GM18520 (cell line): ENCODE data around the gene TRPM2.

Experiments
- ATAC-seq: cut with Tn5 transposase; IDR thresholded peaks from one replicate; pipeline ENCODE4 v1.9.1; 2021; ENCODE audit not compliant: unreplicated experiment

The TRPM2 gene

DNA sequence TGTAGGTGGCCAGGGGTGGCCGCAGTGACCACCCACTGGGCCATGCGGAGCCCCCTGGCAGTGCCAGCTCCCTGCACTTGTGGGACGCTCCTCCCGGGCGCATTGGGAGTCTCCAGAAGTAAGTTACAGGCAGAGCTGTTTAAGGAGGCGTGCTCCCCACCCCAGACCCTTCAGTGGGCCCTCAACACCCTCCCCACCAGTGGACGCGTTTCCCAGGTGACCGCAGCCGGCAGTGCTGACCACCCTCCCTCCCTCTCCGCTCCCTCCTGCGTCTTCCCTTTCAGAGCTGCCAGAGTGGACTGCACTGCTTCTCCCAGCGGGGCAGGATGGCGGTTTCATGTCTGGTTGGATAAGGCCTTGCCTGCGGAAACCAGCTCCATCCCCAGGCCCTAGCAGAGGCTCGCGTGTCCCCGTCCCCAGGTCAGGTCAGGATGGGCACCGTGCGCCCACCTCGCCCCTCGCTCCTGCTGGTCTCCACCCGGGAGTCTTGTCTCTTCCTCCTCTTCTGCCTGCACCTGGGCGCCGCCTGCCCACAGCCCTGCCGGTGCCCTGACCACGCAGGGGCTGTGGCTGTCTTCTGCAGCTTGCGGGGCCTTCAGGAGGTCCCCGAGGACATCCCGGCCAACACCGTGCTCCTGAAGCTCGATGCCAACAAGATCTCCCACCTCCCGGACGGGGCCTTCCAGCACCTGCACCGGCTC, 102.9 kb downstream of the TRPM2 start:
- no peak for ATAC-seq

DNA sequence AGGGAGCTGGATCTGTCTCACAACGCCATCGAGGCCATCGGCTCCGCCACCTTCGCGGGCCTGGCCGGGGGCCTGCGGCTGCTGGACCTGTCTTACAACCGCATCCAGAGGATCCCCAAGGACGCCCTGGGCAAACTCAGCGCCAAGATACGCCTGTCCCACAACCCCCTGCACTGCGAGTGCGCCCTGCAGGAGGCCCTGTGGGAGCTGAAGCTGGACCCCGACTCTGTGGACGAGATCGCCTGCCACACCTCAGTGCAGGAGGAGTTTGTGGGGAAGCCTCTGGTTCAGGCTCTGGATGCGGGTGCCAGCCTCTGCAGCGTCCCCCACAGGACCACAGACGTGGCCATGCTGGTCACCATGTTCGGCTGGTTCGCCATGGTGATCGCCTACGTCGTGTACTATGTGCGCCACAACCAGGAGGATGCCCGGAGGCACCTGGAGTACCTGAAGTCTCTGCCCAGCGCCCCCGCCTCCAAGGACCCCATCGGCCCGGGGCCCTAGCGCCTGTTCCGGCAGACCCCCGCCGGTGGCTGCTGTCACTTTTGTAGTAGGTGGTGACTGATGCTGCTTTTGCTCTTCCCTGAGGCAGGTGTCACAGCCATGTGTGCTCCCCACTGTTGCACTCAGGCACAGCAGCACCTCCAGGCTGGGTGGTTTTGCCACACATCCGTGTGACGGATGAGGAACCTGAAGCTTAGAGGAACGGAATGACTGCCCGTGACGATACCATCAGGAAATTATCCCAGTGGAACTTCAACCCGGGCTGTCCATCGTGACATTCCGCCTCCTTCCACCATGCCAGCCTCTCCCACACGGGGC, 103.7 kb downstream of the TRPM2 start:
- ATAC-seq, result no peak

DNA sequence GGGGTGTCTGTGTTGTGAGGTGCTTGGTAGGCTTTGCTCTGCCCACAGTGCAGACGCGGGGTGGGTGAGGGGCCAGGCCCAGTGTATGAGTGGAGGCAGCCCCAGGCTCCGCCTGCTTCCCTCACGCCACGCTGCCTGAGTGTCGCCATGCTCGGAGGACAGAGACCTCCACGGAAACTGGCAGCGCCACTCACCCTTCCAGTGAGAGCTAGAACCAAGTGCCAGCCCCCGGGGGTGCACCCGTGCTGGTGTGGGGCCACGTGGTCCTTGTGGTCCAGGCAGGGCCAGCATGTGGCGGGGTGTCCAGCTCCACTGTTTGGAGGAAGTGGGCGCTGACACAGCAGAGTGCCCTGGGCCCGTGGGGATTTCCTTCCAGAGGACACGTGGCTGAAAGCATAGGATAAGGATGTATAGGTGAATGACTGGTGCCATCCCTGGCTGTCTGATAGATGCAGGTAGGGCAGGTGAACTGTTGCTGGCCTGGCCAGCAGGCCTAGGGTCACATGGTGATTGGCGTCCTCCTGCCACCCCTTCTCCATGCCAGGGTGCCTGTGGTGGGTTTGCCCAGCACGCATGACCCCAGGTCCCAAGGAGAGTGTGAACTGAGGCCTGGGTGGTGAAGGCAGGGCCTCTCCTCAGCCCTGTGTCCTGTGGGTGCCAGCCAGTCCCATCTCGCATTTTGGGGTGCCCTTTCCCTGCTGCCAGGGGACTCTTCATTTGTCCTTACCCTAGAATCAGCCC, 105.7 kb downstream of the TRPM2 start:
- no peak for ATAC-seq

DNA sequence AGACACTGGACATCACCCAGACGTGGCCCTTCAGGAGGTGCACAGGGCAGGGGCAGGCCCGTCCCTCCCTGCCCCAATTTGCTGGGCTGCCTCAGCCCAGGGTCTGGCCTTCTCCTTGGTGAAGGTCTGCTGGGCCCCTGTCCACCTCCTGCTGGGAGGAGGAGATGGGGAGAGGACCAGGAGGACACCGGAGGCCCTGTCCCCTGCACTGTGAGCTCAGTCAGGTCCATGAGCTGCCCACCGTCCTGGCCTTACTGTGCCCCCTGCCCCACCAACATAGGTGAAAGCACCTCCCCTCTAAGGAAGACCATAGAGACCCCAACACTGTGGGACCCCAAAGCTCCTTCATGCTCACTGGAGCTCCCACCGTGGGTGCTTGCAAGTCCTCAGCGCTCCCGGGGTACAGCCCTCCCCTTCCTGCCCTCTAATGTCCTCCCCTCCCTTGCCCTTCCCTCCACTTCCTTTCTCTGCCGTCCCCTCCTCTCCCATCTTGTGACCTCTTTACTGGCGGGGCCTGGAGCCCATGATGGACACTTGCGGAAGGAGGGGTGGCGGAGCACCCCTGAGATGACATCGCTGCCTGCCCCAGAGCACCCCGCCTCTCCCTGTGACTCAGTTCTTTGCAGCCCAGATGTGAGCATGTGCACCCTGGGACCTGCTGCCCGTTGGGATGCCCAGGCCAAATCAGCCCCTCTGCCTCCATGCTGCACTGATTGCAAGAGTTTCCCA, 106.5 kb downstream of the TRPM2 start:
- ATAC-seq, result no peak

DNA sequence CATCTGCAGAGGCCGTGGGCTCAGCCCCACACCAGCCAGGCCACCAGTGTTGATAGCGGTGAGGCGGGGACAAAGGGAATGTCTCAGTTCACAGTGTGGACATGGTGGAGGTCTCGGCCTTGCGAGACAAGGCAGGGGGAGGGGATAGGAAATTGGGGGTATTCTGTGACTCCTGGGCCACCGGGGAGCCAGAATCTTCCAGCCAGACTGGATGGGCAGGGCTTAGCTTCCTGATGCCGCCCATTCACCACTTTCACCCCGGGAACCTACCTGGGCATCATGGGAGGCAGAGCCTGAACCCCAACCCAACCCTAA, 107.0 kb downstream of the TRPM2 start:
- no peak for ATAC-seq

DNA sequence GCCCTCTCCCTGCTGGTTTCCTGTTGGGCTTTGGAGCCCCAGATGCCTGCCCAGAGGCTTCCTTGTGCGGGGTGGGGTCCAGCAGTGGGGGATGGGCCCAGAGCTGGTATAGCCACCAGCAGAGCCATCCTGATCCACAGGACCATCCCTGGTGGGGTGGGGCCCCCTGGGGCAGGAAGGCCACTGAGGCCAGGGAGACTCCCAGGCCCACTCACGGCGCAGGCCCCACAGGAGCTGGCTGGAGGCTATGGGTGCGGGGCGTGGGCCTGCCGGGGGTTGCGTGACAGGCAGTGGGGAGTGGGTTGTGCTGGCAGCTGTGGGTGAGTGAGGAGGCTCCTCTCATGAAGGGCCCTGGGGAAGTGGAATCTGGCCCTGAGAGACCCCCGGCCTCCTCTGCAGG, 107.6 kb downstream of the TRPM2 start:
- ATAC-seq, result no peak

DNA sequence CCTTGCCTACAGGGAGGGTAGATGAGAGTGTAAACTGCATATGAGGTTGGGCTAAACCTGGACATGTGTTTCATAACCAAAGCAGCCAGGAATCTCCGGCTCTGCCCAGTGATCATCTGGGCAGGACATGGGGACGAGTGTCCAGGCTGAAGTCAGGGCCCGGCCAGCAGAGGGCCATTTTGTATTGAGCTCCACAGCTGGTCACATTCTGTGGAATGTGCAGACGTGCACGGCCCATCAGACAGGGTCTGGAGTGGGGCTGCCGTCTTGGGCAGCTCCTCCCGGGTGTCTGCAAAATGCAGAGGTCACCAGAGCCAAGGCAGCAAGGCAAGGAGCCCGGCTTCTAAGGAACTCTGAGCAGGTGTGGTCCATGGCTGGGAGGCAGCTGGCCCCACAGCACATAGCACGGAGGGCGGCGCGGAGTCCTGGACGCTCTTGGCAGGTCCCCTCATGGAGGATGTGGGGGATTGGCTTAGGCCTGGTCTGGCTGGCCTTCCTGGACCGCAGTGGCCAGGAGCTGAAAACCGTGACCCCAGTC, 108.1 kb downstream of the TRPM2 start:
- no peak for ATAC-seq

DNA sequence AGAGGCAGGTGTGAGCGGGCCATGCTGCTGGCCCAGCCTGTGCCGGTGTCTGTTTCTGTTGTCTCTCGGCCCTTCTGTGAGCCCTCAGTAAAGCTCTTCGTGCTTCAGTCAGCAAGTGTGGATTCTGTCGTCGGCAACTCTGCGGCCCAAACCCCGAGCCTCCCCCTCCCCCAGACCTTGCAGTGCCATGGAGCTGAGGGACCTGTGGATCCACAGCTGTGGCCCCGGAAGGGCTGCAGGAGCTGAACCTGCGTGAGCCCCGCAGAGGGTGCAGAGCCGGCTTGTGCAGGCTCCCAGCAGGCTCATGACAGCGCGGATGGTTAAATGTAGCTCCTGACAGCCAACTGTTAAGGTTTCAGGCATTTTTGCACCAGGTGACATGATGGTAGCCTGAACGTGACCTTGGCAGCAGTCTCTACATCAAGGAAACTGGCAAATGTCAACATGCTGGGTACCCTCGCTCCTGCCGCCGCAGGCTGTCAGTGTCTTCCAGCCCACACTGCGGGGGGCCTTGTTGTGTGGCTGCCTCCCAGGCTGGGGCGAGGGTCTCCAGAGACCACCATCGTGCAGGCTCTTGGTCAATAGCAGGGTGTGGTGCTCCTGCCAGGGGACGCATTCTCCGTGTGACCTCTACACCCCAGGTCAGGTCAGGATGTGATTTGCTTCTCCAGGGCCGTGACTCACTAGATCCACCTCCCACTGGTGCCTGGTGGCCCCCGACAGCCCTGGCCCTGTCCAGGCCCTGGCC, 108.8 kb downstream of the TRPM2 start:
- ATAC-seq, result no peak

DNA sequence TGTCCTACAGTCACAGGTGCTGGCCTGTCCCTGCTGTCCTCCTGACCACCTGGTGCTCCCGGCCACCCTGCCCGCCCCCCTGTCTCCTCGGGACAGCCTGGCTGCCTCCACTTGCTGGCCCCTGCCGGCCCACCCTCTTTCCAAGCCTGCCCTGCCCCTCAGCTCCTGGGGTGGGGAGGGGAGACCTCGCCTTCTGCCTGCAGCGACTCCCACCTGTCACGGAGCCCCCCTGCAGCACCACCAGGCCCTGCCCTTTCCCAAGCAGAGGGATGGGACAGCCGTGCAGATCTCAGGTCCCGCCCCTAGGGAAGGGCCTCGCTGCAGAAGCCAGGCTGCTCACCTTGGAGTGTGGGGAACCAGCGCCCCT, 109.4 kb downstream of the TRPM2 start:
- no peak for ATAC-seq

DNA sequence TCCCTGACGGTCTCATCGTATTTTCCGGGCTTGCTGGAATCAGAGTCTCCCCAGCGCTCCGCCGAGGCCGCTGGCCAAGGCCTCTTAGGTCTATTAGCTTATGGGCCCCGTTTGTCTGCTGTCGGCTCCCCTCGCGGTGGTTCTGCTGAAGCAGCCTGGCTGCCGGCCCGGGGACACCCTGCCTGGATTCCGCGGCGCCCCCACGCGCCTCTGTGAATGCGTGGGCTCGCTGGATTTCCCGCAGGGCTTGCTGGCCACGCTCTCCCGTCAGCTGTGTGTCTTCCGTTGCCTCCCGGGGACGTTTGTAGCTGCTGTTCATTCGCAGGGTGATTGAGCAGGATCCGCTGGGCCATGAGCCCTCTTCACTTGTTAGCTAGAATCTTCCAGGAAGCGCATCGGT, 110.3 kb downstream of the TRPM2 start:
- ATAC-seq, result no peak

DNA sequence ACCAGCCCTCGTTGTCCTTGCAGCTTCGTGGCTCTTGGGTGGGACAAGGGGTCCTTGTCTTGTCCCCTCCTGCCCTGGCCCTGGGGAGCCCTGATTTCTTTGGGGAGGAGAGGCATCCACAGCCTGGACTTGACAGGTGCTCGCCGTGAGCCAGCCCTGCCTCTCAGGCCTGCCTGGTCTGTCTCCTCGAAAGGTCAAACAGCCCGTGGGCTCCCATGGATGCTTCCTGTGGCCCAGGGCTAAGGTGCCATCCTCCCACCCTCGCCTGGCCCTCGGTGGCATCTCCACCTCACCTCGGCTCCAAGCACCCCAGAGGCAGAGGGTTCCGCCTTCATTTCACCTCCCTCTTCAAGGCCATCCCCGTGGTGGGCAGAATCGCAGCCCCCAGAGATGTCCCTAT, 110.9 kb downstream of the TRPM2 start:
- ATAC-seq, result no peak

DNA sequence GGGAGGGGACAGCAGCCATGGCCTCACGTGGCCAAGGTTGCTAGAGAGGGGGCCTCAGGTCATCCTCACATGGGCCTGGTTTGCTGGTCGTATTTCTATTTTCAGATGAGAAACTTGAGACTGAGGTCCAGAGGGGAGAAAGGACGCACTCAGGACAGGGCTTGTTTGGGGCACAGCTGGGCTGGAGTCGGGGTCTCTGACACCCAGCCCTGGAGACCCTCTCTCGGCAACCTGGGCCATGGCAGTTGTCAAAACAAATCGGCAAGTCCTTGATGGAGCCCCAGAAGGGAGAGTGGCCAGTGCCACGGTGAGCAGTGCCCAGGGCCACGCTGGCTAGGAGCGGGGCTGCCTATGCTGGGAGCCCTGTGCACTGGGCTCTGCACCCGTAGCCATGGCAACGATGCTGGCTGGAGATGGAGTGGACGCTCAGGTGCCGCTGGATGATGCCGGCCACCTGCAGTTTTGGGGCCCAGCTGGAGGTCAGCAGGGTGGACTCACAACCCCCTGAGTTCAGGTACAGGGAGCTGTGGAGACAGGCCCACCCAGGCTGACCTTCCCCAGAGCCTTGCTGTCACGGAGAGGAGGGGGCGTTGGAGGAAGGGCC, 113.0 kb downstream of the TRPM2 start:
- no peak for ATAC-seq

DNA sequence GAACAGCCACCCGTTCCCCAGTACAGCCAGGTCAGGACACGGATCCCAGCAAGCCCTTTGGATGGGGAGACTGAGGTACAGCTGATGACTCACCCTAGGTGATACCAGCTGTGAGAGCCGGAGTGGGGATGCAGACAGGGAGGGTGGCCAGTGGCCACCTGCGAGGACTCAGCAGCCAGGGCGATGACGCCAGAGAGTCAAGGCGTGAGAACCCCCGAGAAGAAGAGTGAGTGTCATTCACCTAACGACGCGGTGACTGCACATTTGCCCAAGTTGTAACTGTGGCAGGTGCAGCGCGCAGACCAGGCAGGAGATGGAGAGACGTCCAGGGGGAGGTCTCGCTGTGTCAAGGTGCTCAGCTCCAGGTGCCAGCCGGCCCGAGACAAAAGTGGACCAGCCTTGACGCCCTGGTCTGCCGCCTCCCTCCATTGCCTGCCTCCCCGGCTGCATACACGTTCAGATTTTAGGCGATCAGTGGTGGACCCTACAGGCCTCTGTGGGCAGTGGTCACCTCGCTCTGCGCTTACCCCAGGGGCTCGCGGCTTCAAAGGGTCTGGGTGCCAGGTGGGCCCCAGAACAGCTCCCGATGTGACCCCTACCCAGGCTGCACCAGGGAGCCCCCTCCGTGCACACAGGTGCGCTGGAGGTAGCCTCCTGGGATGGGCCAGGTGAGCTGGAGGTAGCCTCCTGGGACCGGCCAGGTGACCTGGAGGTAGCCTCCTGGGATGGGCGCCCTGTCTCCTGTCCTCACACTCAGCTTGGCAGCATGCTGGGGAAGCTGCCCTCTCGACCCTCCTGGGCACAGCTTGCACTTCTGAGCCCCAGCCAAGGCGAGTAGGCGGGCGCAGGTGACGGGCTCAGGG, 113.8 kb downstream of the TRPM2 start:
- ATAC-seq, result no peak

DNA sequence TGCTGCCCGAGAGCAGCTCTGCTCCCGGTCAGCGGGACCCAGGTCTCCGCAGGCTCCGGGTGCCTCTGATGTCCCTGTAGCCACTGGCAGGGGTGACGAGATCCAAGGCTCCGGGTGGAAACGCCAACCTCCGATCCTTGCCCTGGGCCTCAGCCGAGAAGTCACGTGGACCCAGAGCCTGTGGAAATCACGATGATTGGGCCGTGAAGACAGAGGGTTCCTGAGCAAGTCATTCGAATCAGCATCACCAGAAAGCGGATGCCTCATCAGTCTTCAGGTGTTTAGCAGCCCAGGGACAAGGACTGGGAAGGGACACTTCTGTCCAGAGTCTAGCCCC, 114.4 kb downstream of the TRPM2 start:
- no peak for ATAC-seq

DNA sequence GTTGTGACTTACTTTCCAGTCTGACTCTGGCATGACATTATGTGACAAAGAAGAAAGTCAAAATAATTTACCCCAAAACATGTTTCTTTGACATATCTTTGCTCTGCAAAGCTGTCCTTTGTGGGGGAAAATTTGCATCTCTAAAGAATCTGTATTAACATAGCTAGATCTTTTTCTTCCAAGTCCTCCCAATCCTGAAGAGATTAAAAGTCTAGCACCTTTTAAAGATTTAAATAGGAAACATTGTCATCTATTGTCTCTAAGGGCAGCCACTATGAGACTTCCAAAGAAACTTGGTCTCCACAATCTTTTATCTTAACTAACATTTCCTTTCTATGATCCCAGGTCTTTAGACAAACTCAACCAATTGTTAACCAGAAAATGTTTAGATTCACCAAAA, 117.9 kb downstream of the TRPM2 start:
- ATAC-seq, result no peak

DNA sequence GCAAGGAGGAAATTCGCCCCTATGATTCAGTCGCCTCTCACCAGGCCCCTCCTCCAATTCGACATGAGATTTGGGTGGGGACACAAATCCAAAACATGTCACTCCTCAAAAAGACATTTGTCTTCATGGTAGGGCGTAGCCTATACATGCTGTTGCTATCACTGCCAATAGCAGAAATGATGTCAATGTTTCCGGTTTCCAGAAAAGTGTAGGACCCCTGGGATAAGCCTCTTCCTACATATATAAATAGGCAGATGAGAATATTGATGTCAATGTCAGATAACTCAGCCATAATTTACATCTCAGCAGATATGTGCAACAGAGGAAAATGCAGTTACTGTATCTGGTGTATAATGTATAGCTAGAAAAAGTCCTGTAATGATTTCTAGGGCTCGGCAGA, 118.6 kb downstream of the TRPM2 start:
- ATAC-seq, result no peak

DNA sequence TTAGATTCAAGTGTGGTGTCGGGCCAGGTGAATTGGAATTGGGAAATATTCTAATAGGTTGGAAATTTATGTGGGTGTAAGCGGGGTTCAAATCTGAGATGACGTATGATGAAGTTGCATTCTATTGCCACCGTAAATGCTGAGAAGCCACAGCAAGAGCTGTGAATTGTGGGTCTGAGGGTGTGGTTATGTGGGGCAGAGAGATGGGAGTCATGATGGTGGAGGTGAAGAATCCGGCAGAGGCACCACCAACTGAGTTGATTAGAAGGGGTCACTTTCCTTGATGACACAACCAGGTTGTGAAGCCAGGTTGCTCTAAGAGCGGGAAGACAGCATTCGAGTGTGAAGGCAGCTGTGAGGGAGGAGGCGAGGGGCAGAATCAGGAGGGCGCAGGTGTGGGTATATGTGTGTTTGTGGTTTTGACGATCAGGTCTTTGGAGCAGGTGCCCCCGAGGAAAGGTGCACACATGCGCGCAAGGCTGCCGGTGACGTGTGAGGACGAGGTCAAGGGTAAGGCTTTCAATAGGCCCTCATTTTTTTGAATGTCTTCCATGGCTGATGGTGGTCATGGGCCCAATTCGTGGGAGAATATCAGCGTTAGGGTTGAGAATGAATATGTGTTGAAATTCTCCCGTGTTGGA, 120.6 kb downstream of the TRPM2 start:
- no peak for ATAC-seq

DNA sequence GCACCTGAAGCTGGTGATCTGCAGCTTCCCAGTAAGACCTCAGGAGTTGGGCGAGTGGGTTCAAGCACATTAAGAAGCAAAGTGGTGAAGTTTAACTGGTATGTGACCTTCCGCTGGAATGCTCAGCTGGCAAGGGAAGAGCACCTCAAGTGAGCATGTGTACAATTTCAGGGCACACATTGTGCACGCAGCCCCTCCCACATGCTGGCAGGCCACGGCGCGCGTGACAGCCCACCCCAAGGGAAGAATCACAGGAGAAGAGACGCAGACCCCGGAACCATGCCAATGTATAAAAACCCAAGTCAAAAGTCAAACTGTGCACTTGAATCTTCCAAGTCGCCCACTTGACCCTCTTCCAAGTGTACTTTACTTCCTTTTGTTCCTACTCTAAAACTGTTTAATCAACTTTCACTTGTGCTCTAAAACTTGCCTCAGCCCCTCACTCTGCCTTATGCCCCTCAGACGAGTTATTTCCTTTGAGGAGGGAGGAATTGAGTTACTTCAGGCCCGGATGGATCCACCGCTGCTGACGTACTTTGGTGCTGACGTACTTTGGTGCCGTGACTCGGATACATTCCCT, 121.9 kb downstream of the TRPM2 start:
- no peak for ATAC-seq
